Embryonic facial prominence (tissue), 1 donor: ENCODE measurements around the gene PRODH.
"Not testable (repeated sequence)": the region's sequence is repeated elsewhere in the genome, so short reads cannot be mapped to it uniquely, and the experiment has no call there.

Source experiments
- DNase-seq: peaks from one replicate; pipeline ENCODE4 v3.0.0-alpha.2; 2016; ENCODE audit errors: extremely low spot score

The PRODH gene

GRCh38 chr22:18935889-18936529 lies at the start of gene PRODH:
TSS of gene PRODH (minus strand) at chr22:18936293. CDS start at chr22:18936287, 6 bp downstream.
- no peak for DNase-seq

- DNase-seq: no peak
Observed at GRCh38 chr22:18985780-18986179, 49.7 kb upstream of the PRODH start.

GRCh38 chr22:18984564-18984963 lies 48.5 kb upstream of the PRODH start:
- no peak for DNase-seq

- DNase-seq: no peak
Observed at GRCh38 chr22:18983120-18983651, 47.1 kb upstream of the PRODH start.

GRCh38 chr22:18980829-18981228 lies 44.7 kb upstream of the PRODH start:
- DNase-seq: no peak

- no peak for DNase-seq
Observed at GRCh38 chr22:18979957-18980356, 43.9 kb upstream of the PRODH start.

- no peak for DNase-seq
Observed at GRCh38 chr22:18978506-18978905, 42.4 kb upstream of the PRODH start.

GRCh38 chr22:18977824-18978425 lies 41.8 kb upstream of the PRODH start:
- DNase-seq: no peak

GRCh38 chr22:18976197-18976751 lies 40.2 kb upstream of the PRODH start:
- DNase-seq: no peak

GRCh38 chr22:18975434-18976196 lies 39.5 kb upstream of the PRODH start:
- DNase-seq: no peak

- DNase-seq: no peak
Observed at GRCh38 chr22:18974477-18975180, 38.5 kb upstream of the PRODH start.

GRCh38 chr22:18973264-18974031 lies 37.4 kb upstream of the PRODH start:
- DNase-seq: no peak

GRCh38 chr22:18972591-18972990 lies 36.5 kb upstream of the PRODH start:
- DNase-seq: not testable (repeated sequence)

- DNase-seq: not testable (repeated sequence)
Observed at GRCh38 chr22:18972029-18972428, 35.9 kb upstream of the PRODH start.

GRCh38 chr22:18971321-18971751 lies 35.2 kb upstream of the PRODH start:
- DNase-seq: no peak

- no peak for DNase-seq
Observed at GRCh38 chr22:18970948-18971315, 34.8 kb upstream of the PRODH start.

- no peak for DNase-seq
Observed at GRCh38 chr22:18970176-18970947, 34.3 kb upstream of the PRODH start.

- DNase-seq: not testable (repeated sequence)
Observed at GRCh38 chr22:18969158-18969942, 33.3 kb upstream of the PRODH start.

GRCh38 chr22:18968011-18968749 lies 32.1 kb upstream of the PRODH start:
- DNase-seq: no peak
